Right ventricle myocardium inferior (tissue), 1 donor: ENCODE measurements around the gene TNN. TPM values are rescaled to one million over a fixed set of nuclear protein-coding genes. Genes with fewer than 3 reads are reported as not detected.
A peak's percentile ranks its signal among the peaks of the same experiment; 100 is the strongest.
"Not testable (repeated sequence)": the region's sequence is repeated elsewhere in the genome, so short reads cannot be mapped to it uniquely, and the experiment has no call there.

Experiments used
- ATAC-seq: fragments of 200-7000 bp; cut with Tn5 transposase; one replicate; pipeline ENCODE4 v1.9.1; 2020; ENCODE audit warnings: mild to moderate bottlenecking, moderate library complexity
- DNase-seq: peaks from one replicate; pipeline ENCODE4 v3.0.0; 2021; ENCODE audit errors: missing footprints
- intact Hi-C: fragments of 100-400 bp; cut with DNase I; formaldehyde crosslinking; loops from one replicate; pipeline ENCODE4 v1.11.0; 2022
- total RNA-seq: library from RNA; stranded (reverse); fragmentation: NEBNext Ultra II Directional; extraction: Animal tissue kit (Norgen Biotek cat#: 25700); gene quantifications from one replicate; pipeline ENCODE4 v1.2.1, GENCODE V29; 2021
- donor health status: DM: no; HTN: yes; CAD: no; lungs with severe emphysema.

Gene TNN
- total RNA-seq, 1 donor from 2014 or later: 0.08 TPM

- intact Hi-C loops: no loop called here
- DNase-seq: no peak
- ATAC-seq: no peak
Observed at GRCh38 chr1:175097361-175097760, 29.7 kb downstream of the TNN start.

- ATAC-seq (no peak), DNase-seq (no peak)
- intact Hi-C loops: no loop called here
Observed at GRCh38 chr1:175099916-175100315, 32.3 kb downstream of the TNN start.

GRCh38 chr1:175102166-175102565, 34.5 kb downstream of the TNN start:
- DNase-seq, ATAC-seq, intact Hi-C loops: not testable (repeated sequence)

- DNase-seq, intact Hi-C loops, ATAC-seq: not testable (repeated sequence)
Observed at GRCh38 chr1:175106536-175106935, 38.9 kb downstream of the TNN start.

- DNase-seq, ATAC-seq, intact Hi-C loops: not testable (repeated sequence)
Observed at GRCh38 chr1:175108331-175108820, 40.7 kb downstream of the TNN start.

- no peak for ATAC-seq
- no peak for DNase-seq
- intact Hi-C loops: no loop called here
Observed at GRCh38 chr1:175114996-175115395, 47.4 kb downstream of the TNN start.

- DNase-seq (no peak), ATAC-seq (no peak)
- intact Hi-C loops: no loop called here
Observed at GRCh38 chr1:175116210-175116798, 48.7 kb downstream of the TNN start.

- intact Hi-C loops: no loop called here
- no peak for DNase-seq
- no peak for ATAC-seq
Observed at GRCh38 chr1:175116903-175117302, 49.3 kb downstream of the TNN start.

GRCh38 chr1:175118375-175119367, 51.0 kb downstream of the TNN start:
- intact Hi-C loops: no loop called here
- ATAC-seq (no peak), DNase-seq (no peak)

GRCh38 chr1:175120511-175120910, 52.9 kb downstream of the TNN start:
- DNase-seq (no peak), ATAC-seq (no peak)
- intact Hi-C loops: loop anchor here (10.0 kb wide), 1 partner anchor 356 kb away; no protein-coding TSS in a partner anchor

- DNase-seq (no peak), ATAC-seq (peak; percentile 35)
- intact Hi-C loops: loop anchor here (2.0 to 10.0 kb wide), 2 partner anchors 94 to 360 kb away; no protein-coding TSS in a partner anchor
Observed at GRCh38 chr1:175124861-175125260, 57.2 kb downstream of the TNN start.

GRCh38 chr1:175126347-175126746, 58.7 kb downstream of the TNN start:
- ATAC-seq: no peak
- DNase-seq: no peak
- intact Hi-C loops: loop anchor here (10.0 kb wide), 1 partner anchor 362 kb away; no protein-coding TSS in a partner anchor

GRCh38 chr1:175127565-175127964, 59.9 kb downstream of the TNN start:
- intact Hi-C loops: loop anchor here (10.0 kb wide), 1 partner anchor 363 kb away; no protein-coding TSS in a partner anchor
- no peak for ATAC-seq
- DNase-seq: no peak

GRCh38 chr1:175128523-175128922, 60.9 kb downstream of the TNN start:
- intact Hi-C loops: loop anchor here (10.0 kb wide), 1 partner anchor 364 kb away; no protein-coding TSS in a partner anchor
- peak; percentile 10 for ATAC-seq
- DNase-seq: peak; percentile 66

GRCh38 chr1:175129182-175129581, 61.5 kb downstream of the TNN start:
- DNase-seq: no peak
- intact Hi-C loops: loop anchor here (10.0 kb wide), 1 partner anchor 364 kb away; no protein-coding TSS in a partner anchor
- peak; percentile 55 for ATAC-seq

GRCh38 chr1:175129644-175129996, 62.0 kb downstream of the TNN start:
- no peak for DNase-seq
- intact Hi-C loops: loop anchor here (10.0 kb wide), 1 partner anchor 365 kb away; no protein-coding TSS in a partner anchor
- ATAC-seq: no peak

GRCh38 chr1:175129997-175130648, 62.5 kb downstream of the TNN start:
- intact Hi-C loops: loop anchor here (10.0 kb wide), 1 partner anchor 365 kb away; no protein-coding TSS in a partner anchor
- DNase-seq (no peak), ATAC-seq (no peak)

- intact Hi-C loops: no loop called here
- no peak for DNase-seq
- no peak for ATAC-seq
Observed at GRCh38 chr1:175130649-175131045, 63.0 kb downstream of the TNN start.

- no peak for DNase-seq
- ATAC-seq: no peak
- intact Hi-C loops: no loop called here
Observed at GRCh38 chr1:175131095-175131494, 63.5 kb downstream of the TNN start.
